Measurements from ENCODE around the gene DGKG.

Gene DGKG

GRCh38 chr3:186208296-186208989 is 153.6 kb downstream of the DGKG start:
- H3K4me3 ChIP-seq (ENCODE audit: low read depth, low read length) = no peak overlapping the region
- no peak for TF ChIP-seq CTCF (IDR thresholded peaks at IDR 0.05; ENCODE audit: borderline replicate concordance, insufficient read depth, low read depth, low read length)

- TF ChIP-seq CTCF (IDR thresholded peaks at IDR 0.05; ENCODE audit: borderline replicate concordance, insufficient read depth, low read depth, low read length) = no peak
- no peak overlapping the region for H3K4me3 ChIP-seq (ENCODE audit: low read depth, low read length)
Observed at GRCh38 chr3:186207515-186207914, 154.5 kb downstream of the DGKG start.

GRCh38 chr3:186200726-186201125 is 161.3 kb downstream of the DGKG start:
- H3K4me3 ChIP-seq (ENCODE audit: low read depth, low read length) = no peak overlapping the region
- no peak for TF ChIP-seq CTCF (IDR thresholded peaks at IDR 0.05; ENCODE audit: borderline replicate concordance, insufficient read depth, low read depth, low read length)

- TF ChIP-seq CTCF (IDR thresholded peaks at IDR 0.05; ENCODE audit: borderline replicate concordance, insufficient read depth, low read depth, low read length) = no peak
- H3K4me3 ChIP-seq (ENCODE audit: low read depth, low read length) = no peak overlapping the region
Observed at GRCh38 chr3:186198442-186198841, 163.6 kb downstream of the DGKG start.

- no peak overlapping the region for H3K4me3 ChIP-seq (ENCODE audit: low read depth, low read length)
Observed at GRCh38 chr3:186194451-186194811, 167.6 kb downstream of the DGKG start.

GRCh38 chr3:186193534-186194450 is 168.2 kb downstream of the DGKG start:
- H3K4me3 ChIP-seq (ENCODE audit: low read depth, low read length) = no peak overlapping the region
- TF ChIP-seq CTCF (IDR thresholded peaks at IDR 0.05; ENCODE audit: borderline replicate concordance, insufficient read depth, low read depth, low read length) = no peak

More at GRCh38 chr3:186194451-186194811, 167.6 kb downstream of the DGKG start:
- TF ChIP-seq CTCF (IDR thresholded peaks at IDR 0.05; ENCODE audit: borderline replicate concordance, insufficient read depth, low read depth, low read length) = no peak
